Measurements from ENCODE around the gene POT1. TPM values are rescaled to one million over a fixed set of nuclear protein-coding genes. Genes with fewer than 3 reads are reported as not detected.

The POT1 gene
- total RNA-seq, 1 donor from 2014 or later = 26.2 TPM

DNA sequence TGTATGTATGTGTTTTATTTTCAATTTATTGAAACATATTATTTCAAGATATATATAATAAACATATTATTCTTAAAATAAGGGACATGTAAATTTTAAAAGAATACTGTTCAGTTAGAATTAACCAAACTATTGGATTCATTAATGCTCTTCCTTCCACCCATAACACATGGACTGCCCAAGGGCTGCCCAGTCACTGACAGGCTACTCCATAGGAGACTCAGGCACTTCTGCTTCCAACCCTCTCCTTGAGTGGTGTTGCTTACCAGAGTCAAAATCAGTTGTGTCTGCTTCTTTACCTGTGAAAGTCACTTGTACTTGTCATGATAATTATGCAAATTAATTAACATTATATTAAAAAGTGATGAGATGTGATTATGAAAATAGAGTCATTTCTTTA, 154.2 kb downstream of the POT1 start:
- intact Hi-C loops (cut with micrococcal nuclease) = no loop called here

DNA sequence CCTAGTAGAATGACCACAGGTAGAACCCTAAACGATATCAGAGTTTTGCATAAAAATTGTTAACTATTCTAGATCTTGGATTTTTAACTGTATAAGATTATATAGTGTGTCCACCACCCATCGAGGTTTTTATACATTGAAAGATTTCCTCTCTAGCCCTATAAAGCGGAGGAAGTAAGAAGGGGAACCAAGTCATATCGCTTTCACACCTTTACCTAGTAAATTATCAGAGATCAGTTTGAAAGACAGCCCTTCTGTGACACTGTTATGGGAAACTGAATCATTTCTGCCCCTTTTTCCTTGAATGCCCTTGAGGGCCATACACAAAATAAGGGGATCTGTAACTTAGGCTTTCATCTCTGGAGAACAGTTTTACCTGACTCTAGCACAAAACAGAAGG, 155.7 kb downstream of the POT1 start:
- intact Hi-C loops (cut with micrococcal nuclease) = no loop called here

DNA sequence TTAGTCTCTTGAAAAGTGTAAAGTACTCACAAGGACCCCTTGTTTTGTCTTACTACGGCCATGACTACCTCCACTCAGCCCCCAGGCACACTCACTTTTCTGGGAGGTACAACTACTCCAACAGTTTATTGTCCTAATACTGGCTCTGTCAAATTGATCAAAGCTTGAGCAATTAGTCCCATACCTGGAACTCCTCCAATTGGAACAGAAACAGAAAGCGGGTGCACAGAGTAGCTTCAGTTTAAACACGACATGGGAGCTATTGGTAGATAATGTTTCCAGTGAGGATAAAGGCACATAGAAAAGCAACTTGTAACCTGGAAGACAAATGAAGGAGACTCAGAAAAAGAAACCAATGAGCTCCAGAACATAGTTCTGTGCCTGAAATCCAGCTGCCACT, 156.3 kb downstream of the POT1 start:
- intact Hi-C loops (cut with micrococcal nuclease) = no loop called here

Other genes starting within 250 kb of the POT1 start
- not detected in 2 replicates for gene GPR37, start 164.0 kb downstream of the POT1 start, total RNA-seq